ENCODE results near the gene NRXN3.

- TF ChIP-seq CTCF (IDR thresholded peaks at IDR 0.05) (no peak), POLR2AphosphoS5 (IDR thresholded peaks at IDR 0.05) (no peak), EP300 (IDR thresholded peaks at IDR 0.05; ENCODE audit: low read depth) (no peak), POLR2A (IDR thresholded peaks at IDR 0.05) (no peak)
Measured at GRCh38 chr14:79511146-79511545, 1341.0 kb downstream of the NRXN3 start.
